ENCODE data around the gene GDPD2. TPM values are rescaled to one million over a fixed set of nuclear protein-coding genes. Genes with fewer than 3 reads are reported as not detected.

Gene GDPD2
- total RNA-seq, 2 experiments from 2014 or later: 0.26 TPM; not detected in 1

DNA sequence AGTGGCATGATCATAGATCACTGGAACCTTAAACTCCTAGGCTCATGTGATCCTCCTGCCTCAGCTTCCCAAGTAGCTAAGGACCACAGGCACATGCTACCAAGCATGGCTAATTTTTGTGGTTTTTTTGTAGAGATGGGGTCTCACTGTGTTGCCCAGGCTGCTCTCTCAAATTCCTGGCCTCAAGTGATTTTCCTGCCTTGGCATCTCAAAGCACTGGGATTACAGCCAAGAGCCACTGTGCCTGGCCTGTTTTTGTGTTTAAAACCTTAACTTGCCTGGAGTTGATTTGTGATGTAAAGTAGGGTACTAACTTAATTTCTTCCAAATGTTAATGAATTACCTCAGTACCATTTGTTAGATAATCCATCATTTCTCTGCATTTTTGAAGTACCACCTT lies 43.9 kb downstream of the GDPD2 start:
- no peaks in the 10 kb centered on the region for H3K27me3 Mint-ChIP-seq
- no peak overlapping the region for H3K4me3 Mint-ChIP-seq
- H3K36me3 Mint-ChIP-seq: peaks cover 25% of the 10 kb centered on the region
- DNase-seq (no peak), ATAC-seq (no peak)
- H3K9me3 Mint-ChIP-seq (ENCODE audit: low read depth): no peaks in the 10 kb centered on the region
- peaks cover 20% of the 10 kb centered on the region for H3K4me1 Mint-ChIP-seq
- H3K27ac Mint-ChIP-seq: no peak overlapping the region
- CTCF ChIA-PET: no interaction called here

GRCh38 chrX:70468709-70469108 lies 45.6 kb downstream of the GDPD2 start:
- no peaks in the 10 kb centered on the region for H3K27me3 Mint-ChIP-seq
- no peak overlapping the region for H3K4me3 Mint-ChIP-seq
- no peak overlapping the region for H3K27ac Mint-ChIP-seq
- no peaks in the 10 kb centered on the region for H3K9me3 Mint-ChIP-seq (ENCODE audit: low read depth)
- ATAC-seq (no peak), DNase-seq (no peak)
- CTCF ChIA-PET: no interaction called here
- peaks cover 28% of the 10 kb centered on the region for H3K36me3 Mint-ChIP-seq
- peaks cover 20% of the 10 kb centered on the region for H3K4me1 Mint-ChIP-seq

GRCh38 chrX:70470850-70471289 lies 47.8 kb downstream of the GDPD2 start:
- DNase-seq (no peak), ATAC-seq (peak; percentile 23)
- H3K4me1 Mint-ChIP-seq: peaks cover 28% of the 10 kb centered on the region
- H3K4me3 Mint-ChIP-seq: no peak overlapping the region
- peaks cover 28% of the 10 kb centered on the region for H3K36me3 Mint-ChIP-seq
- H3K27me3 Mint-ChIP-seq: no peaks in the 10 kb centered on the region
- H3K9me3 Mint-ChIP-seq (ENCODE audit: low read depth): no peaks in the 10 kb centered on the region
- CTCF ChIA-PET: interaction anchor here (0.6 to 1.0 kb wide), 5 partner anchors 30 to 715 kb away, joined by 3 to 4 read pairs (median 3); no protein-coding TSS in a partner anchor
- H3K27ac Mint-ChIP-seq: peak overlapping the region; percentile 39

DNA sequence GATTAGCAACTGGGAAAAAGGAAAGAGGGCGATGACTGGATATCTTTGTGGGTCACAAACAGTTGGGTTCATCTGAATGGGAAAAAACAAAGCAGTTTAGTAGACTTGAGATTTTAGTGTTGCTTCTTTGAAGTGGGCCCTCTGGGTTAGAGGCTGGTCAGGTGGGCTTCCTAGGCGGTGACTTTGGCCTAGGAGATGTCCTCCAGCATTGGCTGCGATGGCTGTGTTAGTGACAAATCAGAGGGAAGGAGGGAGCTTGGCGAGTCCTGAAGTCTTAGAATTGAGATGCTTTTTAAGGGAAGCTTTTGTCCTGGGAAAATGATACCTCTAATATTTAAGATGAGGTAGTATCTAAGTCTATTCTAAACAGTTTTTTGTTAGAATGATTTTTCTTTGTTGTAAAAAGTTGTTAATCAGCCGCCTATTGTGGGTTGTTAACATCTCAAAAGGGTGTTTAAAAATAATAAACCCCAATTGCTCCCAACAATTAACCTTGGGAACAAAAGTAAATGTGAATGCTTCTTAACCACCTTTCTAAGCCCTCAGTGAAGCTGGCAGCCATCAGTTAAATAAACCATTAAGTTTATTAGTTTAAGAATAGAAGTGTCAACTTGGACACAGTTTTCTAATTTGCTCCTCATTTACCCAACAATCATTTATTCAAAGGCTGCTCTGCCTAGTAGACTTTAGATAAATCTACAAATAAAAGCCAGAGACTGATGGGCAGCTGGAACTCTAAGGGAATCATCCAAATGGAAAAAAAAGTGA lies 53.2 kb downstream of the GDPD2 start:
- H3K27me3 Mint-ChIP-seq: no peaks in the 10 kb centered on the region
- CTCF ChIA-PET: no interaction called here
- peaks cover 24% of the 10 kb centered on the region for H3K4me1 Mint-ChIP-seq
- DNase-seq (no peak), ATAC-seq (no peak)
- peaks cover 17% of the 10 kb centered on the region for H3K36me3 Mint-ChIP-seq
- no peak overlapping the region for H3K4me3 Mint-ChIP-seq
- no peak overlapping the region for H3K27ac Mint-ChIP-seq
- no peaks in the 10 kb centered on the region for H3K9me3 Mint-ChIP-seq (ENCODE audit: low read depth)

GRCh38 chrX:70476934-70477733 lies 54.0 kb downstream of the GDPD2 start:
- H3K36me3 Mint-ChIP-seq: peaks cover 14% of the 10 kb centered on the region
- no peak for ATAC-seq
- H3K4me1 Mint-ChIP-seq: peaks cover 20% of the 10 kb centered on the region
- CTCF ChIA-PET: no interaction called here
- no peak for DNase-seq
- no peak overlapping the region for H3K4me3 Mint-ChIP-seq
- no peaks in the 10 kb centered on the region for H3K27me3 Mint-ChIP-seq
- no peak overlapping the region for H3K27ac Mint-ChIP-seq
- H3K9me3 Mint-ChIP-seq (ENCODE audit: low read depth): no peaks in the 10 kb centered on the region

- Mint-ChIP-seq H3K27ac (no peak overlapping the region), H3K4me3 (no peak overlapping the region), H3K9me3 (ENCODE audit: low read depth) (no peaks in the 10 kb centered on the region), H3K27me3 (no peaks in the 10 kb centered on the region), H3K36me3 (peaks cover 14% of the 10 kb centered on the region), H3K4me1 (peaks cover 20% of the 10 kb centered on the region)
- no peak for ATAC-seq
- CTCF ChIA-PET: no interaction called here
- no peak for DNase-seq
Measured at GRCh38 chrX:70477734-70478075, 54.6 kb downstream of the GDPD2 start.

GRCh38 chrX:70478526-70479245 lies 55.6 kb downstream of the GDPD2 start:
- no peak for ATAC-seq
- CTCF ChIA-PET: no interaction called here
- no peak for DNase-seq
- no peak overlapping the region for H3K4me3 Mint-ChIP-seq
- no peaks in the 10 kb centered on the region for H3K9me3 Mint-ChIP-seq (ENCODE audit: low read depth)
- H3K27ac Mint-ChIP-seq: no peak overlapping the region
- peaks cover 20% of the 10 kb centered on the region for H3K4me1 Mint-ChIP-seq
- no peaks in the 10 kb centered on the region for H3K27me3 Mint-ChIP-seq
- peaks cover 12% of the 10 kb centered on the region for H3K36me3 Mint-ChIP-seq

DNA sequence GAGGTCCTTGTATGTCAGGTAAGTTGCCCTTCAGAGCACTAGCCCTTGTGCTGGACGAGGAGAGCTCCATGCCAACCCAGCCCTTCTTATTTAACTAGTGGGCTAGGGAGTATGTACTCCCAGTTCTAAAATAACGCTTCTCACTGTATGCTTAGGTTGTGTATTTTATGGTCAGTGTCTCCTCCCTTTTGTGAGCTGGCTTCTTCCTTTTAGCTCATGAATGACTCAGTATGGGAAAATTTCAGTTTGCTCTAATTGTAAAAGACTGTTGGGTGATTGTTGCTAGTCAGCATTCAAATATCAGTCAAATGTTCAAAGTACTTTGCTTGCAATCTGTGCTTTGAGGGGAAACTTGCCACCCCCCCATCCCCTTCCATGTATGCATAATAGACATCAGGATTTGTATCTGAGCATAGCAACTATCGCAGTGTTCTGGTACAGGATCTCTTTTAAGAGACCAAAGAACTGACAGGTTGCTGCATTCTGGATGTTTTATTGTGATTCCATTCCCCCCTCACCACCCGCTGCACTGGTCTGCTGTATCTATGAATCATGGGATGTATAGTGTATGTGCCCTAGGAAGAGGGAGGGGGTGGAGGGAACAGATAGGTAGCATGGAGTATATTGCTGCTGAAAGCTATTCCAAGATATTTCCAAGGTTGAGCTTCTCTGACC lies 56.3 kb downstream of the GDPD2 start:
- H3K36me3 Mint-ChIP-seq: peaks cover 10% of the 10 kb centered on the region
- ATAC-seq (no peak), DNase-seq (no peak)
- H3K27ac Mint-ChIP-seq: no peak overlapping the region
- CTCF ChIA-PET: no interaction called here
- no peaks in the 10 kb centered on the region for H3K27me3 Mint-ChIP-seq
- H3K4me1 Mint-ChIP-seq: peaks cover 14% of the 10 kb centered on the region
- H3K4me3 Mint-ChIP-seq: no peak overlapping the region
- no peaks in the 10 kb centered on the region for H3K9me3 Mint-ChIP-seq (ENCODE audit: low read depth)

- DNase-seq (no peak), ATAC-seq (no peak)
- Mint-ChIP-seq H3K4me1 (peaks cover 12% of the 10 kb centered on the region), H3K36me3 (peaks cover 9% of the 10 kb centered on the region), H3K9me3 (ENCODE audit: low read depth) (no peaks in the 10 kb centered on the region), H3K27me3 (no peaks in the 10 kb centered on the region), H3K27ac (no peak overlapping the region), H3K4me3 (no peak overlapping the region)
- CTCF ChIA-PET: no interaction called here
Measured at GRCh38 chrX:70479922-70480659, 57.0 kb downstream of the GDPD2 start.

GRCh38 chrX:70480660-70481018 lies 57.5 kb downstream of the GDPD2 start:
- no peaks in the 10 kb centered on the region for H3K27me3 Mint-ChIP-seq
- CTCF ChIA-PET: no interaction called here
- peaks cover 9% of the 10 kb centered on the region for H3K4me1 Mint-ChIP-seq
- no peaks in the 10 kb centered on the region for H3K9me3 Mint-ChIP-seq (ENCODE audit: low read depth)
- DNase-seq (no peak), ATAC-seq (no peak)
- H3K36me3 Mint-ChIP-seq: peaks cover 7% of the 10 kb centered on the region
- no peak overlapping the region for H3K4me3 Mint-ChIP-seq
- H3K27ac Mint-ChIP-seq: no peak overlapping the region

DNA sequence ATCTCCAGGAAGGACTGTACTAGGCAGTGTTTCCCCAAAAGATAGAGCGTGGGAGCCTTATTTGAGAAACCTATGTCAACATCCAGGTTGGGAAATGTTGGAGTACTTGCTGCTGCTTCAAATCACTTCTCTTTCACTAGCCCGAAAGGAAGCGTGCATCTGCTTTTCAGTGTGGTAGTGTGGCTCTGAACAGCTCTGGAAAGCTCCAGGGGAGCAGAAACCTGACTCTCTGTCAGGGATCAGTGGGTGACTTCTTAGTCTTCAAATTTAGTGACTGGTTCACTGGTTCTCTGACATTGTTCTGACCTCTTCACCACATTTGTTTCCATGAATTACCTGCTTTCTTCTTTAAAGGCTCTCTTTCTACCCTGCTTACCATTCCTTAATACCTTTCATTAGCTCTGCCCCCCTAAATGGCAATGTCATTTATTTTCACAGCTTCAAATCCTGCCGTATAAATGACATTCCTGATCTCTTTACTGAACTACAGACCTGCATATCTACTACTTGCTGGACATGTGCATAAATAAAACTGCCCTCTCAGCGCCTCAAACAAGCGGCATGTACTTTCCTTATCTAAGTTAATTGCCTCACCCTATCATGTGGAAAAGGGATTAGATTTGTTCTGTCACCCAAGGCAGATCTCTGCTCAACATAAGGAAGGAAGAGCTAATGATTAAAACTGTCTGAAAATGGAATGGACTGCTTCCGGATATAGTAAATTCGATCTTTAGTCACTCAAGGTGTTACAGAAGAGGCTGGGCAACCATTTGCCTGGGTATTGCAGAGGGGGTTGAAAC lies 58.6 kb downstream of the GDPD2 start:
- no peaks in the 10 kb centered on the region for H3K27me3 Mint-ChIP-seq
- no peak overlapping the region for H3K4me3 Mint-ChIP-seq
- ATAC-seq: no peak
- H3K9me3 Mint-ChIP-seq (ENCODE audit: low read depth): no peaks in the 10 kb centered on the region
- CTCF ChIA-PET: no interaction called here
- DNase-seq: no peak
- peaks cover 11% of the 10 kb centered on the region for H3K36me3 Mint-ChIP-seq
- H3K4me1 Mint-ChIP-seq: peaks cover 9% of the 10 kb centered on the region
- no peak overlapping the region for H3K27ac Mint-ChIP-seq

DNA sequence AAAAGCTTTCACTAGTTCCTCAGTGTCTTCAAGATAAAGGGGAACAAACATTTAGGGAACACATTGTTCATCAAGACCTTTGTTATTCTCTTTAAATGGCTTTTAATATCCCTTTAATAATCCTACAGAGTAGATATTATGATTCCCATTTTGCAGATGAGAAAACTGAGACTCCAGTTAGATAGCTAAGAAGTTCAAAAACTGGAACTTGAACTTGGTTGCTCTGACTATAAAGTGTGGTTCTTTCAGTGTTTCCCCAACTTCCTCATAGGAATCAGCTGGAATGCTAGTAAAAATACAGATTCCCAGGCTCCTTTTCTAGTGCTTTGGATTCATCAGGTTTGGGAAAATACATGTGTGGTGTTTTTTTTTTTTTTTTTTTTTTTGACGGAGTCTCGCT lies 59.2 kb downstream of the GDPD2 start:
- CTCF ChIA-PET: no interaction called here
- DNase-seq: no peak

More for the DNA sequence above, 59.2 kb downstream of the GDPD2 start:
- no peak for ATAC-seq
- H3K4me1 Mint-ChIP-seq: peaks cover 9% of the 10 kb centered on the region
- H3K9me3 Mint-ChIP-seq (ENCODE audit: low read depth): no peaks in the 10 kb centered on the region
- H3K36me3 Mint-ChIP-seq: peaks cover 11% of the 10 kb centered on the region
- H3K27me3 Mint-ChIP-seq: no peaks in the 10 kb centered on the region
- H3K27ac Mint-ChIP-seq: no peak overlapping the region
- no peak overlapping the region for H3K4me3 Mint-ChIP-seq
